IMR-90 (cell line): ENCODE data around the gene C3orf70. TPM values are rescaled to one million over a fixed set of nuclear protein-coding genes. Genes with fewer than 3 reads are reported as not detected.
A peak's percentile ranks its signal among the peaks of the same experiment; 100 is the strongest.

Experiments used
- ATAC-seq: fragments of 200-7000 bp; cut with Tn5 transposase; 2 replicates; pipeline ENCODE4 v1.9.1; 2020; ENCODE audit warnings: low read depth, mild to moderate bottlenecking, moderate library complexity
- BruUV-seq: library from RNA; stranded (reverse); fragments of 400-500 nt; replicated peaks from 2 replicates; lab custom pipeline; 2021; lab: Mats Ljungman, UMichigan
- CTCF ChIA-PET: fragments of 300-600 bp; formaldehyde crosslinking; extraction: SDS; loops from one replicate; lab custom pipeline; 2021; ENCODE audit warnings: antibody characterized with exemption; lab: Yijun Ruan, JAX
- POLR2A ChIA-PET: fragments of 300-600 bp; sonication (Branson Sonifier 250); formaldehyde crosslinking; loops from one replicate; lab custom pipeline; 2022; ENCODE audit warnings: antibody characterized with exemption; ENCODE audit not compliant: unreplicated experiment; lab: Charles Lee
- DNase-seq: peaks from one replicate; pipeline ENCODE4 v3.0.0; 2013
- H2AFZ ChIP-seq: replicated peaks from 2 replicates; pipeline ENCODE3; 2013; ENCODE audit warnings: low read length, mild to moderate bottlenecking; ENCODE audit not compliant: poor library complexity
- H2AK5ac ChIP-seq: 2 replicates; pipeline ENCODE4 v1.6.1; 2013; ENCODE audit warnings: low read depth, low read length, inconsistent platforms
- H2AK9ac ChIP-seq: replicated peaks from 2 replicates; pipeline ENCODE3; 2013; ENCODE audit warnings: mild to moderate bottlenecking, low read depth, low read length, moderate library complexity; ENCODE audit not compliant: poor library complexity
- H2BK120ac ChIP-seq: 2 replicates; pipeline ENCODE4 v1.6.1; 2013; ENCODE audit warnings: low read depth, low read length, inconsistent platforms
- H2BK15ac ChIP-seq: 3 replicates; pipeline ENCODE4 v1.6.1; 2013; ENCODE audit warnings: low read depth, low read length, inconsistent platforms
- H2BK20ac ChIP-seq: 2 replicates; pipeline ENCODE4 v1.6.1; 2013; ENCODE audit warnings: low read depth, mild to moderate bottlenecking, inconsistent platforms, low read length, moderate library complexity
- H2BK5ac ChIP-seq: 2 replicates; pipeline ENCODE4 v1.6.1; 2013; ENCODE audit warnings: mild to moderate bottlenecking, low read depth, low read length, inconsistent platforms; ENCODE audit not compliant: poor library complexity, severe bottlenecking
- H3K14ac ChIP-seq: replicated peaks from 2 replicates; pipeline ENCODE4 v1.6.1; 2013; ENCODE audit warnings: low read depth, low read length, inconsistent platforms
- H3K18ac ChIP-seq: 2 replicates; pipeline ENCODE4 v1.6.1; 2013; ENCODE audit warnings: low read depth, low read length, control low read depth
- H3K23ac ChIP-seq: 2 replicates; pipeline ENCODE4 v1.6.1; 2013; ENCODE audit warnings: low read depth, low read length, inconsistent platforms
- H3K27ac ChIP-seq: 2 replicates; pipeline ENCODE4 v1.5.1; 2013; ENCODE audit warnings: mild to moderate bottlenecking, control low read depth, low read length; ENCODE audit not compliant: insufficient read depth
- H3K27me3 ChIP-seq: 2 replicates; pipeline ENCODE4 v1.6.1; 2013; ENCODE audit warnings: low read length; ENCODE audit not compliant: control insufficient read depth, insufficient read depth
- H3K36me3 ChIP-seq: 2 replicates; pipeline ENCODE4 v1.6.1; 2013; ENCODE audit warnings: low read length, mixed read lengths; ENCODE audit not compliant: control insufficient read depth, insufficient read depth
- H3K4ac ChIP-seq: 2 replicates; pipeline ENCODE4 v1.6.1; 2013; ENCODE audit warnings: low read depth, low read length, inconsistent platforms
- H3K4me1 ChIP-seq: 2 replicates; pipeline ENCODE4 v1.6.1; 2013; ENCODE audit warnings: low read length, mixed read lengths; ENCODE audit not compliant: control insufficient read depth, insufficient read depth
- H3K4me2 ChIP-seq: 2 replicates; pipeline ENCODE4 v1.6.1; 2013; ENCODE audit warnings: low read depth, mild to moderate bottlenecking, control low read depth, low read length, moderate library complexity
- H3K4me3 ChIP-seq: 2 replicates; pipeline ENCODE4 v1.5.1; 2013; ENCODE audit warnings: low read depth, mild to moderate bottlenecking, control low read depth, low read length, moderate library complexity; ENCODE audit not compliant: insufficient read depth
- H3K56ac ChIP-seq: 2 replicates; pipeline ENCODE4 v1.6.1; 2013; ENCODE audit warnings: low read length, inconsistent platforms; ENCODE audit not compliant: insufficient read depth; ENCODE audit errors: extremely low read depth
- H3K79me1 ChIP-seq, 2 experiments: 2 replicates each; pipeline ENCODE4 v1.6.1; 2013; ENCODE audit warnings: low read length in 2 of 2, inconsistent platforms in 1 of 2, low read depth in 1 of 2
- H3K9ac ChIP-seq: 2 replicates; pipeline ENCODE4 v1.6.1; 2013; ENCODE audit warnings: low read depth, low read length, control low read depth
- H3K9me1 ChIP-seq: 2 replicates; pipeline ENCODE4 v1.6.1; 2013; ENCODE audit warnings: low read length, inconsistent platforms; ENCODE audit not compliant: insufficient read depth
- H3K9me3 ChIP-seq: 2 replicates; pipeline ENCODE4 v1.6.1; 2013; ENCODE audit warnings: low read length; ENCODE audit not compliant: control insufficient read depth, insufficient read depth
- H4K20me1 ChIP-seq: 2 replicates; pipeline ENCODE4 v1.6.1; 2013; ENCODE audit warnings: low read length, inconsistent platforms; ENCODE audit not compliant: insufficient read depth
- H4K5ac ChIP-seq: 2 replicates; pipeline ENCODE4 v1.6.1; 2013; ENCODE audit warnings: mild to moderate bottlenecking, low read depth, low read length, control low read depth
- H4K8ac ChIP-seq, 2 experiments: 2 replicates each; pipeline ENCODE4 v1.6.1; 2013; ENCODE audit warnings: low read depth in 2 of 2, low read length in 2 of 2, control low read depth in 1 of 2, inconsistent platforms in 1 of 2
- H4K91ac ChIP-seq: 2 replicates; pipeline ENCODE4 v1.6.1; 2013; ENCODE audit warnings: low read depth, low read length, inconsistent platforms; ENCODE audit not compliant: insufficient read depth
- BHLHE40 ChIP-seq: fragments of 150-350 bp; IDR thresholded peaks from 2 replicates; pipeline ENCODE4 v1.6.1; 2016; ENCODE audit warnings: mild to moderate bottlenecking, low read depth, low read length
- CEBPB ChIP-seq: IDR thresholded peaks from 2 replicates; pipeline ENCODE4 v1.6.1; 2012; ENCODE audit warnings: low read depth, low read length, improper control_type of control experiment
- CHD1 ChIP-seq: IDR thresholded peaks from 2 replicates; pipeline ENCODE4 v1.6.1; 2012; ENCODE audit warnings: low read depth, low read length, improper control_type of control experiment
- CTCF ChIP-seq: conservative IDR thresholded peaks from 2 replicates; pipeline ENCODE4 v1.5.1; 2012; ENCODE audit warnings: mild to moderate bottlenecking, low read depth, low read length, improper control_type of control experiment
- FOS ChIP-seq: fragments of 150-350 bp; IDR thresholded peaks from 2 replicates; pipeline ENCODE4 v1.6.1; 2016; ENCODE audit warnings: low read depth, low read length
- MAFK ChIP-seq: IDR thresholded peaks from 2 replicates; pipeline ENCODE4 v1.6.1; 2012; ENCODE audit warnings: low read depth, low read length, improper control_type of control experiment
- MAZ ChIP-seq: IDR thresholded peaks from 2 replicates; pipeline ENCODE4 v1.6.1; 2012; ENCODE audit warnings: low read depth, mild to moderate bottlenecking, low read length, improper control_type of control experiment, moderate library complexity, borderline replicate concordance
- MXI1 ChIP-seq: IDR thresholded peaks from 2 replicates; pipeline ENCODE4 v1.6.1; 2012; ENCODE audit warnings: low read depth, mild to moderate bottlenecking, low read length, moderate library complexity, borderline replicate concordance
- NFE2L2 ChIP-seq: fragments of 150-350 bp; IDR thresholded peaks from 2 replicates; pipeline ENCODE4 v1.6.1; 2016; ENCODE audit warnings: low read depth, mild to moderate bottlenecking, low read length
- POLR2A ChIP-seq: IDR thresholded peaks from 2 replicates; pipeline ENCODE4 v1.6.1; 2012; ENCODE audit warnings: mild to moderate bottlenecking, low read depth, low read length
- RAD21 ChIP-seq: IDR thresholded peaks from 2 replicates; pipeline ENCODE4 v1.6.1; 2012; ENCODE audit warnings: low read length, improper control_type of control experiment
- RCOR1 ChIP-seq: IDR thresholded peaks from 2 replicates; pipeline ENCODE4 v1.6.1; 2012; ENCODE audit warnings: mild to moderate bottlenecking, low read length, improper control_type of control experiment; ENCODE audit not compliant: insufficient replicate concordance
- RFX5 ChIP-seq: IDR thresholded peaks from 2 replicates; pipeline ENCODE4 v1.8.0; 2012; ENCODE audit warnings: low read depth, mild to moderate bottlenecking, low read length, moderate library complexity
- SMC3 ChIP-seq: fragments of 150-350 bp; IDR thresholded peaks from 2 replicates; pipeline ENCODE4 v1.6.1; 2016; ENCODE audit warnings: low read depth, mild to moderate bottlenecking, antibody characterized with exemption, low read length, moderate library complexity
- WGBS, 2 experiments: methylation state at CpG; one replicate each; pipeline versions ENCODE4 v1.1.5 to v1.1.7; 2013; ENCODE audit warnings: missing lambda C conversion rate in 2 of 2; ENCODE audit not compliant: insufficient read length in 1 of 2; ENCODE audit errors: extremely low coverage in 2 of 2; 5-methylcytosine and 5-hydroxymethylcytosine counted together
- dilution Hi-C: fragments of 300-500 bp; cut with HindIII; formaldehyde crosslinking; loops from one replicate; pipeline ENCODE4 v1.14.3; 2018; ENCODE audit warnings: low sequenced_read_pairs; ENCODE audit not compliant: unreplicated experiment
- in situ Hi-C: fragments of 300-500 bp; cut with MboI; formaldehyde crosslinking; loops from 3 replicates; pipeline ENCODE4 v1.14.3; 2019; ENCODE audit warnings: low sequenced_read_pairs, inconsistent platforms, mixed read lengths
- intact Hi-C: fragments of 100-400 bp; cut with micrococcal nuclease; formaldehyde crosslinking; loops from 2 replicates; pipeline ENCODE4 v1.10.0; 2022
- polyA plus RNA-seq, 3 experiments: library from polyadenylated mRNA; depleted of rRNA; stranded (reverse); fragments of >200 nt; gene quantifications; 2 replicates each; pipeline ENCODE4 v1.2.3, GENCODE V29; 2012; ENCODE audit warnings: low replicate concordance in 1 of 3
- total RNA-seq: library from RNA; depleted of rRNA; stranded (reverse); fragments of >200 nt; gene quantifications from 2 replicates; pipeline ENCODE4 v1.2.3, GENCODE V29; 2012
- TF ChIP-seq, protein P1 (sequence below): fragments of 150-350 bp; IDR thresholded peaks from 2 replicates; pipeline ENCODE4 v1.6.1; 2016; ENCODE audit warnings: low read depth, mild to moderate bottlenecking, low read length, moderate library complexity, borderline replicate concordance
- TF ChIP-seq, protein P2 (sequence below): fragments of 150-350 bp; IDR thresholded peaks from 2 replicates; pipeline ENCODE4 v1.6.1; 2017; ENCODE audit warnings: mild to moderate bottlenecking, antibody characterized with exemption, low read length, low read depth

Gene C3orf70
- total and polyA plus RNA-seq, 2 of the 4 experiments (the other 2 are of a cell fraction), result 0.96 to 1.8 TPM

GRCh38 chr3:185081521-185081920 is 71.3 kb downstream of the C3orf70 start:
- H3K9me3 ChIP-seq, result no peaks in the 10 kb centered on the region
- no peak overlapping the region for H3K23ac ChIP-seq
- no peaks in the 10 kb centered on the region; the same call in 1 of the 2 replicates for H3K4me1 ChIP-seq
- no peak overlapping the region for H4K8ac ChIP-seq
- no peak overlapping the region for H3K18ac ChIP-seq
- ChIA-PET POLR2A (no interaction called here), CTCF (no interaction called here)
- H3K9me1 ChIP-seq, result no peaks in the 10 kb centered on the region
- no peak overlapping the region for H4K91ac ChIP-seq
- H3K4me3 ChIP-seq, result no peak overlapping the region
- H3K4ac ChIP-seq, result no peak overlapping the region
- H2AFZ ChIP-seq, result no peak overlapping the region
- no peak overlapping the region for H3K27ac ChIP-seq
- H2BK120ac ChIP-seq, result no peak overlapping the region
- no peak overlapping the region for H2AK5ac ChIP-seq
- in situ Hi-C loops (no loop called here), dilution Hi-C loops (no loop called here), intact Hi-C loops (no loop called here)
- H2AK9ac ChIP-seq, result no peak overlapping the region
- H3K27me3 ChIP-seq, result no peaks in the 10 kb centered on the region
- no peak overlapping the region for H3K14ac ChIP-seq
- no peak overlapping the region for H3K9ac ChIP-seq
- no peak overlapping the region for H4K5ac ChIP-seq
- no peaks in the 10 kb centered on the region for H3K36me3 ChIP-seq
- no peaks in the 10 kb centered on the region for H3K79me1 ChIP-seq
- 83% methylated on average over 1 of the region's 1 CpG; no CpG with 5 or more reads in 1 of the 2 experiments for WGBS, 2 experiments
- no peaks in the 10 kb centered on the region for H4K20me1 ChIP-seq
- peak; percentile 45 for DNase-seq
- H2BK15ac ChIP-seq, result no peak overlapping the region
- no peak overlapping the region for H3K56ac ChIP-seq
- BruUV-seq, result no TSS peak
- ATAC-seq, result no peak
- no peak overlapping the region for H3K4me2 ChIP-seq
- no peak overlapping the region for H2BK20ac ChIP-seq
- TF ChIP-seq MAZ (no peak), RCOR1 (no peak), RFX5 (no peak), MXI1 (no peak), SMC3 (no peak), CEBPB (no peak), NFE2L2 (no peak), BHLHE40 (no peak), RAD21 (no peak), CHD1 (no peak), FOS (no peak), CTCF (no peak), POLR2A (no peak), MAFK (no peak)
- TF ChIP-seq, protein P1, sequence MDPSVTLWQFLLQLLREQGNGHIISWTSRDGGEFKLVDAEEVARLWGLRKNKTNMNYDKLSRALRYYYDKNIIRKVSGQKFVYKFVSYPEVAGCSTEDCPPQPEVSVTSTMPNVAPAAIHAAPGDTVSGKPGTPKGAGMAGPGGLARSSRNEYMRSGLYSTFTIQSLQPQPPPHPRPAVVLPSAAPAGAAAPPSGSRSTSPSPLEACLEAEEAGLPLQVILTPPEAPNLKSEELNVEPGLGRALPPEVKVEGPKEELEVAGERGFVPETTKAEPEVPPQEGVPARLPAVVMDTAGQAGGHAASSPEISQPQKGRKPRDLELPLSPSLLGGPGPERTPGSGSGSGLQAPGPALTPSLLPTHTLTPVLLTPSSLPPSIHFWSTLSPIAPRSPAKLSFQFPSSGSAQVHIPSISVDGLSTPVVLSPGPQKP, result no peak
- TF ChIP-seq, protein P2, sequence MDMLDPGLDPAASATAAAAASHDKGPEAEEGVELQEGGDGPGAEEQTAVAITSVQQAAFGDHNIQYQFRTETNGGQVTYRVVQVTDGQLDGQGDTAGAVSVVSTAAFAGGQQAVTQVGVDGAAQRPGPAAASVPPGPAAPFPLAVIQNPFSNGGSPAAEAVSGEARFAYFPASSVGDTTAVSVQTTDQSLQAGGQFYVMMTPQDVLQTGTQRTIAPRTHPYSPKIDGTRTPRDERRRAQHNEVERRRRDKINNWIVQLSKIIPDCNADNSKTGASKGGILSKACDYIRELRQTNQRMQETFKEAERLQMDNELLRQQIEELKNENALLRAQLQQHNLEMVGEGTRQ, result no peak
- H2BK5ac ChIP-seq, result no peak overlapping the region
